ENCODE data around the gene SLC6A9. TPM values are rescaled to one million over a fixed set of nuclear protein-coding genes. Genes with fewer than 3 reads are reported as not detected.

SLC6A9 gene
- total RNA-seq, 1 experiment from 2014 or later: 9.2 TPM

GRCh38 chr1:43949678-43950077, 81.6 kb downstream of the SLC6A9 start:
- no peak overlapping the region for H3K27ac ChIP-seq (ENCODE audit: low read length)
- in situ Hi-C loops (cut with HindIII; ENCODE audit: low pct_unique_long_range_greater_than_20kb, low sequenced_read_pairs) (loop anchor here (25.0 kb wide), 1 partner anchor 187 kb away; no protein-coding TSS in a partner anchor), intact Hi-C loops (cut with micrococcal nuclease; ENCODE audit: unreplicated experiment) (no loop called here)
- peaks cover 16% of the 10 kb centered on the region for H3K4me1 ChIP-seq (ENCODE audit: control insufficient read depth, insufficient read depth, low read length)
- peaks cover 4% of the 10 kb centered on the region; the same call in 1 of the 2 replicates for H3K36me3 ChIP-seq (ENCODE audit: control insufficient read depth, insufficient read depth, low read length)
- no peaks in the 10 kb centered on the region for H3K9me3 ChIP-seq (ENCODE audit: control insufficient read depth, insufficient read depth, low read depth, low read length)
- TF ChIP-seq REST (IDR thresholded peaks at IDR 0.05; ENCODE audit: insufficient read depth in 1 of 2, low read depth in 2 of 2, low read length in 1 of 2): no peak
- no peak for TF ChIP-seq POLR2AphosphoS5 (IDR thresholded peaks at IDR 0.05; ENCODE audit: low read depth, low read length)
- TF ChIP-seq TCF7L2 (IDR thresholded peaks at IDR 0.05; ENCODE audit: low read depth, low read length): no peak
- no peak for TF ChIP-seq CTCF (IDR thresholded peaks at IDR 0.05)
- no peak for TF ChIP-seq SIN3A (IDR thresholded peaks at IDR 0.05; ENCODE audit: borderline replicate concordance, insufficient read depth, low read depth, low read length)
- ATAC-seq (no peak), DNase-seq (ENCODE audit: low read depth, low spot score) (no peak)
- no peaks in the 10 kb centered on the region for H3K27me3 ChIP-seq (ENCODE audit: control insufficient read depth, insufficient read depth, low read length)
- ChIA-PET POLR2A (no interaction called here), CTCF (interaction anchor here (1.1 kb wide), 1 partner anchor 15 kb away, joined by 3 read pairs; no protein-coding TSS in a partner anchor)
- no TSS peak for BruUV-seq (replicated peaks)
- no peak overlapping the region for H3K4me3 ChIP-seq (ENCODE audit: low read depth in 2 of 2, low read length in 2 of 2)

GRCh38 chr1:43947874-43948437, 83.3 kb downstream of the SLC6A9 start:
- Histone ChIP-seq H3K27me3 (ENCODE audit: control insufficient read depth, insufficient read depth, low read length) (no peaks in the 10 kb centered on the region), H3K4me3 (ENCODE audit: low read depth in 2 of 2, low read length in 2 of 2) (peak overlapping the region; percentile 79 to 88), H3K4me1 (ENCODE audit: control insufficient read depth, insufficient read depth, low read length) (peaks cover 16% of the 10 kb centered on the region), H3K27ac (ENCODE audit: low read length) (peak overlapping the region; percentile 96), H3K36me3 (ENCODE audit: control insufficient read depth, insufficient read depth, low read length) (peaks cover 4% of the 10 kb centered on the region; the same call in 1 of the 2 replicates), H3K9me3 (ENCODE audit: control insufficient read depth, insufficient read depth, low read depth, low read length) (no peaks in the 10 kb centered on the region)
- in situ Hi-C loops (cut with HindIII; ENCODE audit: low pct_unique_long_range_greater_than_20kb, low sequenced_read_pairs): loop anchor here (25.0 kb wide), 1 partner anchor 186 kb away; no protein-coding TSS in a partner anchor
- ChIA-PET POLR2A (no interaction called here), CTCF (no interaction called here)
- BruUV-seq (replicated peaks): no TSS peak
- ATAC-seq (no peak), DNase-seq (ENCODE audit: low read depth, low spot score) (no peak)
- TF ChIP-seq CTCF (IDR thresholded peaks at IDR 0.05) (no peak), REST (IDR thresholded peaks at IDR 0.05; ENCODE audit: insufficient read depth in 1 of 2, low read depth in 2 of 2, low read length in 1 of 2) (no peak)
- intact Hi-C loops (cut with micrococcal nuclease; ENCODE audit: unreplicated experiment): no loop called here

Measured in Panc1 (cell line).